GM12878 (cell line): ENCODE results near the gene SPATA32. TPM values are rescaled to one million over a fixed set of nuclear protein-coding genes. Genes with fewer than 3 reads are reported as not detected.

Experiments used
- ATAC-seq: fragments of 200-7000 bp; cut with Tn5 transposase; 3 replicates; pipeline ENCODE4 v1.9.1; 2020; ENCODE audit warnings: mild to moderate bottlenecking, moderate library complexity
- BruUV-seq: library from RNA; stranded (reverse); fragments of 400-500 nt; replicated peaks from 2 replicates; lab custom pipeline; 2021; lab: Mats Ljungman, UMichigan
- CTCF ChIA-PET: fragments of 300-600 bp; sonication (Branson Sonifier 250); formaldehyde crosslinking; extraction: SDS; loops from one replicate; lab custom pipeline; 2021; ENCODE audit warnings: inconsistent platforms; lab: Yijun Ruan, JAX
- POLR2A ChIA-PET: fragments of 350-600 bp; formaldehyde crosslinking; extraction: SDS; loops from one replicate; lab custom pipeline; 2021; ENCODE audit warnings: inconsistent platforms; lab: Charles Lee
- RAD21 ChIA-PET: fragments of 300-600 bp; sonication (Branson Sonifier 250); formaldehyde crosslinking; loops from one replicate; lab custom pipeline; 2023; ENCODE audit warnings: antibody characterized with exemption; ENCODE audit not compliant: unreplicated experiment; lab: Charles Lee
- SMC1A ChIA-PET: fragments of 300-600 bp; sonication (Branson Sonifier 250); formaldehyde crosslinking; loops from one replicate; lab custom pipeline; 2023; ENCODE audit not compliant: unreplicated experiment, uncharacterized antibody; lab: Charles Lee
- DNase-seq: peaks from one replicate; pipeline ENCODE4 v3.0.0-alpha.2; 2011; ENCODE audit warnings: low read depth, low spot score
- FAIRE-seq: peaks from 3 replicates; lab custom pipeline; 2011; peaks lifted over from hg19 to GRCh38; lab: Jason Lieb, UNC
- H2AFZ ChIP-seq: 2 replicates; pipeline ENCODE4 v1.6.0; 2011; ENCODE audit warnings: low read depth, low read length, control low read depth; ENCODE audit not compliant: control insufficient read depth
- H3K27ac ChIP-seq: 2 replicates; pipeline ENCODE4 v1.5.1; 2011; ENCODE audit warnings: control low read depth; ENCODE audit not compliant: control insufficient read depth, insufficient read depth
- H3K27me3 ChIP-seq, 2 experiments: replicated peaks in 1 of 2; 2 replicates each; pipeline versions ENCODE4 v1.6.0 to v1.6.1; 2011; ENCODE audit warnings: low read length in 1 of 2; ENCODE audit not compliant: control insufficient read depth in 2 of 2, insufficient read depth in 2 of 2
- H3K36me3 ChIP-seq, 2 experiments: 2 replicates each; pipeline ENCODE4 v1.5.1; 2011; ENCODE audit warnings: low read length in 1 of 2; ENCODE audit not compliant: control insufficient read depth in 2 of 2, insufficient read depth in 2 of 2
- H3K4me1 ChIP-seq: 2 replicates; pipeline ENCODE4 v1.6.1; 2011; ENCODE audit warnings: mild to moderate bottlenecking, low read length, moderate library complexity, mixed read lengths; ENCODE audit not compliant: control insufficient read depth, insufficient read depth
- H3K4me2 ChIP-seq: 2 replicates; pipeline ENCODE4 v1.6.0; 2011; ENCODE audit warnings: control low read depth; ENCODE audit not compliant: control insufficient read depth, insufficient read depth
- H3K4me3 ChIP-seq: fragments of 200-600 bp; sonication (generic); 2 replicates; pipeline ENCODE4 v1.5.1; 2016
- H3K79me2 ChIP-seq: 2 replicates; pipeline ENCODE4 v1.6.0; 2011; ENCODE audit warnings: low read length; ENCODE audit not compliant: control insufficient read depth, insufficient read depth
- H3K9ac ChIP-seq: 2 replicates; pipeline ENCODE4 v1.8.0; 2011; ENCODE audit warnings: low read length, control low read depth, mixed read lengths; ENCODE audit not compliant: control insufficient read depth, insufficient read depth
- H3K9me3 ChIP-seq: replicated peaks from 3 replicates; pipeline ENCODE4 v1.5.1; 2011; ENCODE audit warnings: mild to moderate bottlenecking, low read length; ENCODE audit not compliant: control insufficient read depth, insufficient read depth
- H4K20me1 ChIP-seq: 2 replicates; pipeline ENCODE4 v1.6.0; 2011; ENCODE audit not compliant: control insufficient read depth, insufficient read depth
- CHD4 ChIP-seq: fragments of 200-600 bp; sonication (generic); IDR thresholded peaks from 2 replicates; pipeline ENCODE4 v1.6.1; 2016; ENCODE audit warnings: mild to moderate bottlenecking
- CTCF ChIP-seq, 3 experiments: IDR thresholded peaks in 2 of 3; conservative IDR thresholded peaks in 1 of 3; 2 replicates each; pipeline ENCODE4 v1.5.1; 2011; ENCODE audit warnings: low read depth in 3 of 3, low read length in 3 of 3, mild to moderate bottlenecking in 3 of 3, control low read depth in 2 of 3, moderate library complexity in 2 of 3, inconsistent platforms in 1 of 3, mixed read lengths in 1 of 3; ENCODE audit not compliant: control insufficient read depth in 2 of 3, insufficient read depth in 1 of 3; ENCODE audit errors: extremely low read depth in 1 of 3
- EGR1 ChIP-seq, 2 experiments: IDR thresholded peaks; 1 replicate in 1 of 2; 2 replicates in 1 of 2; pipeline ENCODE4 v1.6.1; 2011 to 2012; ENCODE audit warnings: low read depth in 2 of 2, low read length in 2 of 2, borderline replicate concordance in 1 of 2, mild to moderate bottlenecking in 1 of 2, moderate library complexity in 1 of 2
- GATAD2B ChIP-seq: fragments of 450-650 bp; conservative IDR thresholded peaks from 2 replicates; pipeline ENCODE4 v1.6.1; 2017; ENCODE audit warnings: low read depth, mild to moderate bottlenecking, moderate library complexity
- SPI1 ChIP-seq: IDR thresholded peaks from 2 replicates; pipeline ENCODE4 v1.6.1; 2011; ENCODE audit warnings: low read depth, mild to moderate bottlenecking, low read length, moderate library complexity, borderline replicate concordance; ENCODE audit not compliant: insufficient read depth
- WGBS: methylation state at CpG from one replicate; pipeline ENCODE4 v1.1.6; 2016; ENCODE audit warnings: low lambda C conversion rate; ENCODE audit not compliant: insufficient replicate concordance, insufficient coverage; ENCODE audit errors: missing lambda C conversion rate; 5-methylcytosine and 5-hydroxymethylcytosine counted together
- in situ Hi-C: fragments of 300-500 bp; cut with MboI; formaldehyde crosslinking; loops from 9 replicates; pipeline ENCODE4 v1.14.3; 2018; ENCODE audit warnings: mixed read lengths
- intact Hi-C: fragments of 100-400 bp; cut with micrococcal nuclease; formaldehyde crosslinking; loops from one replicate; pipeline ENCODE4 v1.14.2; 2022; ENCODE audit not compliant: unreplicated experiment
- polyA plus RNA-seq, 11 experiments: library from polyadenylated mRNA; depleted of rRNA in 4 of 11; unstranded in 6 of 11; stranded (reverse) in 5 of 11; fragments of >200 nt; fragmentation: Nextera tagmentation in 4 of 11; fragmentation: Illumina TruSeq in 1 of 11; extraction: Ambion mirVana in 4 of 11; extraction: Trizol in 1 of 11; gene quantifications; 1 replicate in 1 of 11; 2 replicates in 10 of 11; pipeline versions ENCODE4 v1.2.1 to v1.2.3, GENCODE V29; 2011 to 2016; ENCODE audit warnings: inconsistent platforms in 2 of 11, missing spikeins in 2 of 11, low read depth in 1 of 11
- total RNA-seq, 4 experiments: library from RNA; depleted of rRNA in 3 of 4; stranded (reverse); fragments of >200 nt in 3 of 4; fragmentation: Illumina TruSeq in 1 of 4; extraction: Trizol in 1 of 4; gene quantifications; 2 replicates each; pipeline versions ENCODE4 v1.2.1 to v1.2.3, GENCODE V29; 2013 to 2021

Gene SPATA32
- total and polyA plus RNA-seq, 10 of the 15 experiments (the other 5 are each of a cell fraction or from before 2014, with no cell fraction given), result 0.03 to 0.35 (median 0.11) TPM; not detected in 3

- ChIA-PET CTCF (interaction anchor here (1.3 to 4.8 kb wide), 9 partner anchors 9 to 139 kb away, joined by 3 to 36 read pairs (median 5); partner anchors contain the start of genes ACBD4 and FMNL1), RAD21 (interaction anchor here (0.5 to 2.3 kb wide), 11 partner anchors 16 to 134 kb away, joined by 3 to 10 read pairs (median 3); partner anchors contain the start of gene FMNL1), POLR2A (interaction anchor here (0.7 to 3.8 kb wide), 6 partner anchors 19 to 340 kb away, joined by 3 to 18 read pairs (median 4); no protein-coding TSS in a partner anchor), SMC1A (interaction anchor here (0.7 to 2.4 kb wide), 6 partner anchors 17 to 85 kb away, joined by 3 to 8 read pairs (median 4); partner anchors contain the start of gene HEXIM2)
- WGBS, result 34% methylated on average over 33 of the region's 33 CpGs
- Histone ChIP-seq H3K27ac (peak overlapping the region; percentile 98; the same call in 1 of the 2 replicates), H3K36me3 (peaks cover 6 to 38% of the 10 kb centered on the region in 2 experiments; a peak in 3 of 4 replicates), H3K4me1 (peaks cover 14% of the 10 kb centered on the region), H2AFZ (peak overlapping the region; percentile 11), H3K4me2 (peak overlapping the region; percentile 80), H3K4me3 (peak overlapping the region; percentile 89; the same call in 1 of the 2 replicates), H3K79me2 (peaks cover 13% of the 10 kb centered on the region), H3K9me3 (no peaks in the 10 kb centered on the region), H3K9ac (peak overlapping the region; percentile 35; the same call in 1 of the 2 replicates), H4K20me1 (no peaks in the 10 kb centered on the region), H3K27me3 (no peaks in the 10 kb centered on the region)
- ATAC-seq (peak; percentile 14), FAIRE-seq (peak; percentile 13), DNase-seq (no peak)
- in situ Hi-C loops (no loop called here), intact Hi-C loops (no loop called here)
- peak; percentile 20 to 39 (median 23); a peak in 5 of 6 replicates for TF ChIP-seq CTCF (IDR thresholded peaks at IDR 0.05 in 2 of 3, conservative IDR thresholded peaks at IDR 0.05 in 1 of 3; ENCODE audit: control insufficient read depth in 2 of 3, extremely low read depth in 1 of 3, insufficient read depth in 1 of 3, low read depth in 3 of 3, low read length in 3 of 3)
- TF ChIP-seq SPI1, result no peak
- no peak for TF ChIP-seq CHD4
- TF ChIP-seq EGR1 (IDR thresholded peaks at IDR 0.05; ENCODE audit: borderline replicate concordance in 1 of 2, low read depth in 2 of 2, low read length in 2 of 2), result 0 out of 3 replicates have a peak, but pooled peaks of 1 of the 2 experiments have one; percentile 10
- 0 out of 2 replicates have a peak, but pooled peaks have one; percentile 46 for TF ChIP-seq GATAD2B
- no TSS peak for BruUV-seq
These were observed 14.9 kb downstream of the SPATA32 start for GRCh38 chr17:45246861-45247428.
